Coronary artery (tissue), 2 donors: ENCODE results near the gene FASTK.
A peak's percentile ranks its signal among the peaks of the same experiment; 100 is the strongest.

Source experiments
- DNase-seq: peaks from one replicate; pipeline ENCODE4 v3.0.0-alpha.2; 2017; ENCODE audit warnings: low spot score
- H3K27ac ChIP-seq, 2 donors: fragments of 200-600 bp; sonication (generic); one replicate each; pipeline ENCODE4 v1.5.1; 2016 to 2019
- H3K4me3 ChIP-seq: fragments of 200-600 bp; sonication (generic); 2 replicates; pipeline ENCODE4 v1.5.1; 2016; ENCODE audit warnings: mild to moderate bottlenecking, moderate library complexity
- CTCF ChIP-seq: fragments of 200-600 bp; sonication (generic); IDR thresholded peaks from one replicate; pipeline ENCODE4 v1.5.1; 2019; ENCODE audit warnings: antibody characterized with exemption

The FASTK gene

GRCh38 chr7:151080522-151081169 lies at the start of gene FASTK:
FASTK (minus strand) TSS chr7:151080809; CDS start chr7:151080766, 43 bp downstream.
- Histone ChIP-seq H3K27ac (peak within 1 kb of the TSS; percentile 96 to 99), H3K4me3 (peak within 1 kb of the TSS; percentile 99)
- DNase-seq, result peak; percentile 92
- no peak for TF ChIP-seq CTCF

- no peak for TF ChIP-seq CTCF
- no peak overlapping the region for H3K4me3 ChIP-seq
- DNase-seq, result no peak
- no peak overlapping the region for H3K27ac ChIP-seq
Measured at GRCh38 chr7:151129960-151130591, 49.5 kb upstream of the FASTK start.

GRCh38 chr7:151129117-151129959 lies 48.7 kb upstream of the FASTK start:
- no peak overlapping the region for H3K27ac ChIP-seq
- no peak overlapping the region for H3K4me3 ChIP-seq
- no peak for TF ChIP-seq CTCF
- no peak for DNase-seq

- no peak for DNase-seq
- Histone ChIP-seq H3K4me3 (no peak overlapping the region), H3K27ac (no peak overlapping the region)
- TF ChIP-seq CTCF, result no peak
Measured at GRCh38 chr7:151128716-151129115, 48.1 kb upstream of the FASTK start.

GRCh38 chr7:151128144-151128543 lies 47.5 kb upstream of the FASTK start:
- no peak overlapping the region for H3K4me3 ChIP-seq
- no peak for TF ChIP-seq CTCF
- no peak overlapping the region for H3K27ac ChIP-seq
- no peak for DNase-seq

- no peak for TF ChIP-seq CTCF
- no peak for DNase-seq
- peak overlapping the region; percentile 70 for H3K4me3 ChIP-seq
- no peak overlapping the region for H3K27ac ChIP-seq
Measured at GRCh38 chr7:151126491-151127137, 46.0 kb upstream of the FASTK start.
